ENCODE results near the gene HNRNPD. TPM values are rescaled to one million over a fixed set of nuclear protein-coding genes. Genes with fewer than 3 reads are reported as not detected.

Gene HNRNPD, protein sequence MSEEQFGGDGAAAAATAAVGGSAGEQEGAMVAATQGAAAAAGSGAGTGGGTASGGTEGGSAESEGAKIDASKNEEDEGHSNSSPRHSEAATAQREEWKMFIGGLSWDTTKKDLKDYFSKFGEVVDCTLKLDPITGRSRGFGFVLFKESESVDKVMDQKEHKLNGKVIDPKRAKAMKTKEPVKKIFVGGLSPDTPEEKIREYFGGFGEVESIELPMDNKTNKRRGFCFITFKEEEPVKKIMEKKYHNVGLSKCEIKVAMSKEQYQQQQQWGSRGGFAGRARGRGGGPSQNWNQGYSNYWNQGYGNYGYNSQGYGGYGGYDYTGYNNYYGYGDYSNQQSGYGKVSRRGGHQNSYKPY
- 493 to 580 TPM (median 496 TPM) in 3 replicates for total RNA-seq (2021)
- Bru-seq, nascent RNA = percentile 99 among the genes with signal in this experiment
- long read RNA-seq, experiment 1, transcript HNRNPD-202 (8 exons, 1,667 nt) = minor isoform, 314 of 2,926 reads
- long read RNA-seq, experiment 1, transcript HNRNPD-201 (9 exons, 3,033 nt) = minor isoform, 941 of 2,926 reads
- long read RNA-seq, experiment 1, transcript HNRNPD-203 (8 exons, 1,585 nt) = major isoform, 1,005 of 2,926 reads
- long read RNA-seq, experiment 1, partial matches to known transcripts = 214 of 2,926 reads
- long read RNA-seq, experiment 1, other reads (novel, unspliced or antisense) = 451 of 2,926 reads
- long read RNA-seq, experiment 2, transcript HNRNPD-203 (8 exons, 1,585 nt) = minor isoform, 190 of 990 reads
- long read RNA-seq, experiment 2, transcript HNRNPD-202 (8 exons, 1,667 nt) = minor isoform, 117 of 990 reads
- long read RNA-seq, experiment 2, transcript HNRNPD-201 (9 exons, 3,033 nt) = major isoform, 220 of 990 reads
- long read RNA-seq, experiment 2, partial matches to known transcripts = 181 of 990 reads
- long read RNA-seq, experiment 2, other reads (novel, unspliced or antisense) = 279 of 990 reads
- long read RNA-seq, experiment 3, transcript HNRNPD-202 (8 exons, 1,667 nt) = minor isoform, 18 of 290 reads
- long read RNA-seq, experiment 3, transcript HNRNPD-203 (8 exons, 1,585 nt) = major isoform, 96 of 290 reads
- long read RNA-seq, experiment 3, transcript HNRNPD-201 (9 exons, 3,033 nt) = minor isoform, 61 of 290 reads
- long read RNA-seq, experiment 3, partial matches to known transcripts = 49 of 290 reads
- long read RNA-seq, experiment 3, other reads (novel, unspliced or antisense) = 66 of 290 reads

DNA sequence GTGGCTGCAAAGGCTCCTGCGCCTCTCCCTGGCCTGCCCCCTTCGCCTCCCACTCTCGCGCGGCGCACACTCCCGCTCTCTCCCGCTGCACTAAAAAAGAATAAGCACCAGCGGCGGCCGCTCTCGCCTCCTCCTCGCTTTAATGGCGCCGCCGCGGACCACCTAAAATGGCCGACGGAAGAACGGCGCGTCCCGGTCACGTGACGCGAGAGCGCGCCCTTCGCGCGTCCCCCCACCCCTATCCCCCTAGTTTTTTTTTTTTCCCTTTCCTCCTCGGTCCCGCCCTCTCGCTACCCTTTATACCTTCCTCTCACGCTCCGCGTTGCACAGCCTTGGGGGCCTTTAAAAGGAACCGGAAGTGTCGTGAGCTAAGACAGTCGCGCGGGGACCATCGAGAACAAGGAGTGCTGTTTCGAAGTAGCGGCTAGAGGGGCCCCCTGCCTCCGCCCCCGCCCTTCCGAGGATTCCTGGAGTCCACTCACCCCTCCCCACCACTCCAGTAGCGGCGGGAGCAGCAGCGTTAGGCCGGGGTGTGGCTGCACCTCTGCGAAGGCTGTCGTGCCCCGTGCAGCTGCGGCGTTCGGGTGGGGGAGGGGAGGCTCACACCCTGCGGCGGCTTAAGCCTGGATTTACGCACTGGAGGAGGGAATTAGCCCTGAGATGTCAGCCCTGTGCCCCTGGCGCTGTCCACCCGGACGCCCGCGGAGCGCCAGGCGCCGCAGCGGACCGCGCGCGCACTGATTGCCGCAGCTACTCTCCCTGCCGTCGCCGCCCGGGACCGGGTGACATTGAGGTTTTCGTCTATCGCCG, at the start of gene HNRNPD:
Gene HNRNPD, minus strand, starts transcription at position 176 of the 810 bp plus-strand sequence. CDS start 313 bp downstream, outside the sequence.
- Mint-ChIP-seq H3K9me3 (0 out of 2 replicates have a peak, but pooled peaks cover 2% of the 10 kb centered on the region), H3K4me1 (peaks cover 34% of the 10 kb centered on the region), H3K36me3 (peaks cover 43% of the 10 kb centered on the region), H3K27me3 (ENCODE audit: low read depth) (no peaks in the 10 kb centered on the region), H3K27ac (peak within 1 kb of the TSS; percentile 100), H3K4me3 (peak within 1 kb of the TSS; percentile 98)
- CTCF ChIA-PET = interaction anchor here (0.6 to 1.4 kb wide), 4 partner anchors 14 to 89 kb away, joined by 3 to 13 read pairs (median 6); no protein-coding TSS in a partner anchor
- ATAC-seq (peak; percentile 92), DNase-seq (ENCODE audit: low spot score) (peak; percentile 97)
- POLR2A ChIA-PET = interaction anchor here (0.6 to 3.5 kb wide), 15 partner anchors 9 to 856 kb away, joined by 3 to 68 read pairs (median 5); partner anchors contain the start of genes HNRNPDL and SCD5
- no peak for TF ChIP-seq TEAD4 (CRISPR knock-in tag; IDR thresholded peaks at IDR 0.05)
- no peak for TF ChIP-seq ZNF219 (CRISPR knock-in tag; IDR thresholded peaks at IDR 0.05; ENCODE audit: borderline replicate concordance)
- no peak for TF ChIP-seq ZNF416 (CRISPR knock-in tag; IDR thresholded peaks at IDR 0.05)
- TF ChIP-seq MXD4 (CRISPR knock-in tag; IDR thresholded peaks at IDR 0.05; ENCODE audit: borderline replicate concordance) = no peak
- peak; percentile 71 for TF ChIP-seq FOXP1 (CRISPR knock-in tag; IDR thresholded peaks at IDR 0.05; ENCODE audit: borderline replicate concordance)
- TF ChIP-seq, protein P1, sequence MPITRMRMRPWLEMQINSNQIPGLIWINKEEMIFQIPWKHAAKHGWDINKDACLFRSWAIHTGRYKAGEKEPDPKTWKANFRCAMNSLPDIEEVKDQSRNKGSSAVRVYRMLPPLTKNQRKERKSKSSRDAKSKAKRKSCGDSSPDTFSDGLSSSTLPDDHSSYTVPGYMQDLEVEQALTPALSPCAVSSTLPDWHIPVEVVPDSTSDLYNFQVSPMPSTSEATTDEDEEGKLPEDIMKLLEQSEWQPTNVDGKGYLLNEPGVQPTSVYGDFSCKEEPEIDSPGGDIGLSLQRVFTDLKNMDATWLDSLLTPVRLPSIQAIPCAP (CRISPR knock-in tag; IDR thresholded peaks at IDR 0.05) = 0 out of 2 replicates have a peak, but pooled peaks have one; percentile 40
- 0 out of 2 replicates have a peak, but pooled peaks have one; percentile 38 for TF ChIP-seq JUN (CRISPR knock-in tag; IDR thresholded peaks at IDR 0.05)
- TF ChIP-seq PRRX2 (CRISPR knock-in tag; IDR thresholded peaks at IDR 0.05) = no peak; the same call in 1 of the 2 replicates
- TF ChIP-seq ZNF396 (CRISPR knock-in tag; IDR thresholded peaks at IDR 0.05; ENCODE audit: borderline replicate concordance) = no peak
- TF ChIP-seq SMAD4 (CRISPR knock-in tag; IDR thresholded peaks at IDR 0.05) = 0 out of 2 replicates have a peak, but pooled peaks have one; percentile 30
- no peak; the same call in none of the 2 replicates for TF ChIP-seq MYBL2 (CRISPR knock-in tag; IDR thresholded peaks at IDR 0.05)
- TF ChIP-seq, protein P2, sequence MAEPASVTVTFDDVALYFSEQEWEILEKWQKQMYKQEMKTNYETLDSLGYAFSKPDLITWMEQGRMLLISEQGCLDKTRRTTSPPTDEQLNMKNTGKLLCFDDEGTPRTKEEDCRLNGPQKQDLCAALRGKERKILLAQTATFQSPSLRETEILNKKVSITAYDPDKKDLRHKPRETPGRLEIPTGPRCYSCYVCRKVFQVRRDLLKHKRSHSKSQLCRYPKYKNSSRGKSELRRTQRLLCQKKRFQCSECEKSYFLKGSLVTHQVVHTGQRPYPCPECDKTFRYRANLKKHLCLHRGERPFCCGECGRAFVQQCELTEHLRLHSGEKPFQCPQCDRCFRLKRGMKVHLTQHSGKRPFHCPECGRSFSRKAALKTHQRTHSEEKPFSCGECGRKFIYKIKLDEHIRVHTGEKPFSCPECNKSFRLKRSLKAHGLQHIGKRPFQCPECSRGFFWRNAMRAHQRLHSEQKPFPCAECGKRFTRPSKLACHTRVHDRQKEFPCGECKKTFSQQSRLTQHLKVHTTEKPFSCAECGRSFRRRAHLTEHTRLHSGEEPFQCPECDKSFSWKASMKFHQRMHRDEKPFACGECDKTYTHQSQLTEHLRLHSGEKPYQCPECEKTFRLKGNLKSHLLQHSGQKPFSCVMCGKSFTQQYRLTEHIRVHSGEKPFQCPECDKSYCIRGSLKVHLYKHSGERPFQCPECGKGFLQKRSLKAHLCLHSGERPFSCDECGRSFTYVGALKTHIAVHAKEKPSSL (CRISPR knock-in tag; conservative IDR thresholded peaks at IDR 0.05) = no peak
- peak; percentile 83 for TF ChIP-seq FOXK1 (CRISPR knock-in tag; IDR thresholded peaks at IDR 0.05)
- TF ChIP-seq, protein P3, sequence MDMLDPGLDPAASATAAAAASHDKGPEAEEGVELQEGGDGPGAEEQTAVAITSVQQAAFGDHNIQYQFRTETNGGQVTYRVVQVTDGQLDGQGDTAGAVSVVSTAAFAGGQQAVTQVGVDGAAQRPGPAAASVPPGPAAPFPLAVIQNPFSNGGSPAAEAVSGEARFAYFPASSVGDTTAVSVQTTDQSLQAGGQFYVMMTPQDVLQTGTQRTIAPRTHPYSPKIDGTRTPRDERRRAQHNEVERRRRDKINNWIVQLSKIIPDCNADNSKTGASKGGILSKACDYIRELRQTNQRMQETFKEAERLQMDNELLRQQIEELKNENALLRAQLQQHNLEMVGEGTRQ (CRISPR knock-in tag; IDR thresholded peaks at IDR 0.05) = peak; percentile 97
- TF ChIP-seq CREM (CRISPR knock-in tag; IDR thresholded peaks at IDR 0.05) = peak; percentile 86
- TF ChIP-seq NR2C2 (CRISPR knock-in tag; IDR thresholded peaks at IDR 0.05) = no peak
- TF ChIP-seq, protein P4, sequence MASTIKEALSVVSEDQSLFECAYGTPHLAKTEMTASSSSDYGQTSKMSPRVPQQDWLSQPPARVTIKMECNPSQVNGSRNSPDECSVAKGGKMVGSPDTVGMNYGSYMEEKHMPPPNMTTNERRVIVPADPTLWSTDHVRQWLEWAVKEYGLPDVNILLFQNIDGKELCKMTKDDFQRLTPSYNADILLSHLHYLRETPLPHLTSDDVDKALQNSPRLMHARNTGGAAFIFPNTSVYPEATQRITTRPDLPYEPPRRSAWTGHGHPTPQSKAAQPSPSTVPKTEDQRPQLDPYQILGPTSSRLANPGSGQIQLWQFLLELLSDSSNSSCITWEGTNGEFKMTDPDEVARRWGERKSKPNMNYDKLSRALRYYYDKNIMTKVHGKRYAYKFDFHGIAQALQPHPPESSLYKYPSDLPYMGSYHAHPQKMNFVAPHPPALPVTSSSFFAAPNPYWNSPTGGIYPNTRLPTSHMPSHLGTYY (CRISPR knock-in tag; IDR thresholded peaks at IDR 0.05) = 0 out of 2 replicates have a peak, but pooled peaks have one; percentile 40
- peak; percentile 83 for TF ChIP-seq ZNF121 (CRISPR knock-in tag; IDR thresholded peaks at IDR 0.05)
- TF ChIP-seq, protein P5, sequence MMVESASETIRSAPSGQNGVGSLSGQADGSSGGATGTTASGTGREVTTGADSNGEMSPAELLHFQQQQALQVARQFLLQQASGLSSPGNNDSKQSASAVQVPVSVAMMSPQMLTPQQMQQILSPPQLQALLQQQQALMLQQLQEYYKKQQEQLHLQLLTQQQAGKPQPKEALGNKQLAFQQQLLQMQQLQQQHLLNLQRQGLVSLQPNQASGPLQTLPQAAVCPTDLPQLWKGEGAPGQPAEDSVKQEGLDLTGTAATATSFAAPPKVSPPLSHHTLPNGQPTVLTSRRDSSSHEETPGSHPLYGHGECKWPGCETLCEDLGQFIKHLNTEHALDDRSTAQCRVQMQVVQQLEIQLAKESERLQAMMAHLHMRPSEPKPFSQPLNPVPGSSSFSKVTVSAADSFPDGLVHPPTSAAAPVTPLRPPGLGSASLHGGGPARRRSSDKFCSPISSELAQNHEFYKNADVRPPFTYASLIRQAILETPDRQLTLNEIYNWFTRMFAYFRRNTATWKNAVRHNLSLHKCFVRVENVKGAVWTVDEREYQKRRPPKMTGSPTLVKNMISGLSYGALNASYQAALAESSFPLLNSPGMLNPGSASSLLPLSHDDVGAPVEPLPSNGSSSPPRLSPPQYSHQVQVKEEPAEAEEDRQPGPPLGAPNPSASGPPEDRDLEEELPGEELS (CRISPR knock-in tag; IDR thresholded peaks at IDR 0.05) = peak; percentile 76; the same call in 1 of the 2 replicates
- TF ChIP-seq, protein P6, sequence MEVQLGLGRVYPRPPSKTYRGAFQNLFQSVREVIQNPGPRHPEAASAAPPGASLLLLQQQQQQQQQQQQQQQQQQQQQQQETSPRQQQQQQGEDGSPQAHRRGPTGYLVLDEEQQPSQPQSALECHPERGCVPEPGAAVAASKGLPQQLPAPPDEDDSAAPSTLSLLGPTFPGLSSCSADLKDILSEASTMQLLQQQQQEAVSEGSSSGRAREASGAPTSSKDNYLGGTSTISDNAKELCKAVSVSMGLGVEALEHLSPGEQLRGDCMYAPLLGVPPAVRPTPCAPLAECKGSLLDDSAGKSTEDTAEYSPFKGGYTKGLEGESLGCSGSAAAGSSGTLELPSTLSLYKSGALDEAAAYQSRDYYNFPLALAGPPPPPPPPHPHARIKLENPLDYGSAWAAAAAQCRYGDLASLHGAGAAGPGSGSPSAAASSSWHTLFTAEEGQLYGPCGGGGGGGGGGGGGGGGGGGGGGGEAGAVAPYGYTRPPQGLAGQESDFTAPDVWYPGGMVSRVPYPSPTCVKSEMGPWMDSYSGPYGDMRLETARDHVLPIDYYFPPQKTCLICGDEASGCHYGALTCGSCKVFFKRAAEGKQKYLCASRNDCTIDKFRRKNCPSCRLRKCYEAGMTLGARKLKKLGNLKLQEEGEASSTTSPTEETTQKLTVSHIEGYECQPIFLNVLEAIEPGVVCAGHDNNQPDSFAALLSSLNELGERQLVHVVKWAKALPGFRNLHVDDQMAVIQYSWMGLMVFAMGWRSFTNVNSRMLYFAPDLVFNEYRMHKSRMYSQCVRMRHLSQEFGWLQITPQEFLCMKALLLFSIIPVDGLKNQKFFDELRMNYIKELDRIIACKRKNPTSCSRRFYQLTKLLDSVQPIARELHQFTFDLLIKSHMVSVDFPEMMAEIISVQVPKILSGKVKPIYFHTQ (CRISPR knock-in tag; IDR thresholded peaks at IDR 0.05) = no peak
- TF ChIP-seq, protein P7, sequence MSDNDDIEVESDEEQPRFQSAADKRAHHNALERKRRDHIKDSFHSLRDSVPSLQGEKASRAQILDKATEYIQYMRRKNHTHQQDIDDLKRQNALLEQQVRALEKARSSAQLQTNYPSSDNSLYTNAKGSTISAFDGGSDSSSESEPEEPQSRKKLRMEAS (CRISPR knock-in tag; IDR thresholded peaks at IDR 0.05) = peak; percentile 83

Data from WTC11 (cell line).